GM18499 (cell line): ENCODE measurements around the gene ZNF354C.
"Not testable (repeated sequence)": the region's sequence is repeated elsewhere in the genome, so short reads cannot be mapped to it uniquely, and the experiment has no call there.

Experiments used
- ATAC-seq: cut with Tn5 transposase; IDR thresholded peaks from one replicate; pipeline ENCODE4 v1.9.1; 2021; ENCODE audit warnings: moderate number of reproducible peaks; ENCODE audit not compliant: insufficient read depth, unreplicated experiment

The ZNF354C gene

DNA sequence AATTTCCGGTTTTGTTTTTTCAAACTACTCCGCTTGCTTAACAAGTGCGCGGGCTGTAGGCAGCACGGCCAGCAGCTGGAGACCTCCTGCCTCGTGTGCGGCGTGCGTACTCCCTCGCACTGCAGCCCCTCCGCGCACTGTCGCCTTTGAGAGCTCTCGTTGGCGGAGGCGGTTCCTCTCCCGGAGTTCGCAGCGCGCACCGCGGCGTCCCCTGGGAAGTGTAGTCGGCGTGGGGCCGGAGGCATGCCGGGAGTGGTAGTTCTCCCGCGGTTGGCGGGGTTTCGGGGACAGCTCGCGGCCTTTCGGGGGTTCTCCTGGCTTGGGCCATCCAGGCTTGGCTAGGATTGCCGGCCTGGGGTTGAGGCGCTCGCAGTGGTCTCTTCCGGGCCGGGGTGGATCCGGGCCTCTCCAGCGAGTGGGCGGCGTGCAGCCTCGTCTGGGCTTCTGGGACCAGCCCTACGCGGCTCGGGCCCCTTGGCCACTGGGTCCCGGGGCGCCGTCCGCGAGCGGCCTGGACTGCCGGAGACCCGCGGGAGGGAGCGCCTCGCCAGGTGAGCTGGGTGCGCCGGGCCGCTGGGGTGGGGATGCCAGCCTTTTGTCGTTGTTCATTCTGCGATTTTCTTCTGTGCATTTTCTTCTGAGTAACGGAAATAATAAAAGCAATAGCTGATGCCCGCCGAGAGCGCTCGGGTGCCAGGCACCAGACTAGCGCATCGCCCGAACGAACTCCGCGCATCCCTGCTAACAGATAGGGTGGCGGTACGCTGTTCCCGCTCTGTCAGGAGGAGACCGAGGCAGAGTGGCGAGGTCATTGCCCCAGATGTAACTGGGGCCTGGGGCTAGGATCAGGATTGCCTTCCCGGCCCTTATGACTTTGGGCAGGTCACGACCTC, at the start of gene ZNF354C:
TSS of gene ZNF354C (plus strand) at position 258 of the 893 bp plus-strand sequence. CDS start 1,696 bp downstream, outside the sequence.
- ATAC-seq: no peak

DNA sequence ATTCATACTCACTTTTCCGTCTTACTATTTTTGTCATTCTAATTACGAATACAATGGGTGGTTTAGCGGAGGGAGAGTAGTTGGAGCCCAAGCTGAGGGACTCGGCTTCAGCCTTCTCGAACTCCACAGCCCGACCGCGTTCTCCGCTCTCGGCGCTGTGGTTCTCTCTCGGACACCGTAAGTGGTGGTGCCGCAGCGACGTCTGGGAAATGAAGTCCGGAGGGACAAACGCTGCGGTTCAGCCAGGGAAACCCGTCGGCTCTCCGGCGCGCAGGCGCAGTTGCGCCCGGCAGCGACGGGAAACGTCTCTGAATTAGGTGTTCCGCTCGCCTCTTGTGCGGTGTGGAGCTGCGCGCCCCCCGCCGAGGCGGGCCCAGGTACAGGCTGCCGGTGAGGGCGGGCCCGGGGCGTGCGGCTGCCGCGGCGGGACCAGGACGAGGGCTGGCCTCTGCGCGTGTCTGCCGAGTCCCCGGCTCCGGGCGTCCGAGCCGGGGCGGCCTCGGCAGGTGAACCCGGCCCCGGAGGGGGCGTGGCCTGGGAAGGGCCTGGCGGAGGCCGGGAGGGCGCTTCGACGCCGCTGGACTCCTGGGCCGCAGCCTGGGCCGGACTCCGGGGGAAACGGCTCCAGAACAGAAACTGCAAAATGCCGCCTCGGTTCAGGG, 36.5 kb upstream of the ZNF354C start, which contains the start of gene ZNF879:
TSS of gene ZNF879 (plus strand) at position 277 of the 662 bp plus-strand sequence. CDS start 1,201 bp downstream, outside the sequence.
- no peak for ATAC-seq

GRCh38 chr5:179033004-179033580, 27.1 kb upstream of the ZNF354C start:
- no peak for ATAC-seq

DNA sequence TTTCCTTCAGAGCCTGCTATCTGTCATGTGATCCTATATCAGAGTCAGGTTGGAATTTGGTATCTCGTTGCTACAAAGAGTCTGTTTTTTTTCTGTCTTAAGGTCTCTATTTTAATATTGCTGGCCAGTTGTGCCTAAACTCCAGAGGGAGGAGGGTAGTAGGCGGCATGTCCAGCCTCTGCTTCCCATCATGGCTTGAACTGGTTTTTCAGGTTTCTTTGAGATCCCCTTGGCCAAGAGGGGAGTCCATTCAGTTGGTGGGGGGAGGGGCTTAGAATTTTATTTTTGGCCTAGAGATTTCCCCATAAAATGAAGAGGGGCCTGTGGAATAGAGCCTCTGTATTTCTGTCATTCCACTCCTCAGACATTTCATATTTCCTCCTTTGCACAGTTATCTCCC, 15.4 kb upstream of the ZNF354C start:
- no peak for ATAC-seq

- no peak for ATAC-seq
These were observed 8.4 kb upstream of the ZNF354C start for GRCh38 chr5:179051784-179052183.

DNA sequence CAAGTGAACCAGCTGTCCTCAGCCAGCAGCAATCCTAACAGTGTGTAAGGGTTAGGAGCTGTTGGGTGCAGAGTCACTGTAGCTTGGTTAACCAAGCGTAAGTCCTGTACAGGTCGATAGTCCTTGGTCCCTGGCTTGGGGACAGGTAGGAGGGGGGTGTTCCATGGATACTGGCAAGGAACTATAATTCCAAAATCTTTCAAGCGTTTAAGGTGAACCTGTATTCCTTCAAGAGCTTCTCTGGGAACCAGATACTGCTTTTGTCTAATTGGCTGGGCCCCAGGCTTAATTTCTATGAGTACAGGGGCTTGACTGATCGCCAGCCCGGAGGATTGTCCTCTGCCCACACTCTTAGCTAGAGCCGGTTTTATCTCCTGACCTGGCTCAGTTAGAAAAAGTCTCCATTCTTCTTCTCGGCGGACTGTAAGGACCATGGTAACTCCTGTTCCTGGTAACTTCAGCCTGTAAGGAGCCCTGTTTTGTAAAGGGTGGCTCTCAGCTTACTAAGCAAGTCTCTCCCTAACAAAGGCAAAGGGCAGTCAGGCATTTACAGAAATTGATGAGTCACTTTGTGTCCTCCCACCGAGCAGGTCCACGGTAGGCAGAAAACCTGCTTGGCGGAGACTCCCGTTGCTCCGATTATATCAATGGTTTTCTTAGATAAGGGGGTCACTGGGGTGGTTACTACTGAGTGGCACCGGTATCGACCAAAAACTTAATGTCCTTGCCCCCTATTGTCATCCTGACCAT, 6.0 kb upstream of the ZNF354C start:
- no peak for ATAC-seq

GRCh38 chr5:179054876-179055275, 5.3 kb upstream of the ZNF354C start:
- ATAC-seq: no peak

DNA sequence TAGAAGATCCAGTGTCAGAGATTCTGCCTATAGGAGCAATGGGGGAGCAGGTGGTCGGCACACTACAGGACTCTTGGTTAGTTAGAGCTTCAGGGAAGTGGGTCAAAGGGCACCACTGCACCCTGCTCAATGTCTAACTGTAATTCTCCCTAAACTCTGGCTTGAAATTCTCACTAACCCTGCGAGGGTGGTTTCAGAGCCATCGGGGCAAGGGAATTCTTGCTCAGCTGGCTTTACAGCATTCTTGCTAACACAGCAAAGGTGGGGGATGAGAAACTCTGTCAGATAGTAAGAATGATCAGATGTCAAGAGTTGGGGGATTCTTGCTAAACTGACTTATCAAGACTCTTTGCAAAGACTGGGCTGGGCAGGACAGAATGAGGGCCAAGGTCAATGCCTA, 4.7 kb upstream of the ZNF354C start:
- no peak for ATAC-seq

- ATAC-seq: no peak
These were observed 4.3 kb upstream of the ZNF354C start for GRCh38 chr5:179055841-179056240.

DNA sequence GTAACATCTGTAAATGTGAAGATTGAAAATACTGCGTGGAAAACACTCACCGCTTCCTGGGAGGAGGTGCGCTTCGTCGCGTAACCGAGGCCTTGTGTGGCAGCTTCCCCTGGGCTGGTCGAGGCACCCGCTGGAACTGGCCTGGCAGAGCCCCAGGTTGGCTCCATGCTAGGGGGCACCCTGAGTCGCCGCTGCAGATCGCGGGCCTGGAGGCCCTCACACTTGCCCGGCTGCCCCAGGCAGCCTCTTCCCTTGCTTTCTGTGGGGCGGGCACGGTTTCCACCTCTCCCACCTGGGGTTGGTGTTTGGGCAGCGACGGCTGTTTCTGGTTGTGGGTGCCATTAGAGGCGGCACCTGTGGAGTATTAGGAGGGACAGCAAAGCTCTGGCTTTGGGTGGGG, 852 bp downstream of the ZNF354C start:
- ATAC-seq: no peak

- ATAC-seq: no peak
These were observed 5.5 kb downstream of the ZNF354C start for GRCh38 chr5:179065703-179066102.

DNA sequence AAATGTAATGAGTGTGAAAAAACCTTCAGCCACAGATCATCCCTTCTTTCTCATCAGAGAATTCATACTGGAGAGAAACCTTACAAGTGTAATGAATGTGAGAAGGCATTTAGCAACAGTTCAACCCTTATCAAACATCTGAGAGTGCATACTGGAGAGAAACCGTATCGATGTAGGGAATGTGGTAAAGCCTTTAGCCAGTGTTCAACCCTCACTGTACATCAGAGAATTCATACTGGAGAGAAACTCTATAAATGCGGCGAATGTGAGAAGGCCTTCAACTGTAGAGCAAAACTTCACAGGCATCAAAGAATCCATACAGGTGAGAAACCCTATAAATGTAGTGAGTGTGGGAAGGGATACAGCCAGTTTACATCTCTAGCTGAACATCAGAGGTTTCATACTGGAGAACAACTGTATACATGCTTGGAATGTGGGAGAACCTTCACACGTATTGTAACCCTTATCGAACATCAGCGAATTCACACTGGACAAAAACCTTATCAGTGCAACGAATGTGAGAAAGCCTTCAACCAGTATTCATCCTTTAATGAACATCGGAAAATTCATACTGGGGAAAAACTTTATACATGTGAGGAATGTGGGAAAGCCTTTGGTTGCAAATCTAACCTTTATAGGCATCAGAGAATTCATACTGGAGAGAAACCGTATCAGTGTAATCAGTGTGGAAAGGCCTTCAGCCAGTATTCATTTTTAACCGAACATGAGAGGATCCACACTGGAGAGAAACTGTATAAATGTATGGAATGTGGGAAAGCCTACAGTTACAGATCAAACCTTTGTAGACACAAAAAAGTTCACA, 19.2 kb downstream of the ZNF354C start:
- no peak for ATAC-seq

- no peak for ATAC-seq
These were observed 20.6 kb downstream of the ZNF354C start for GRCh38 chr5:179080724-179081123.

DNA sequence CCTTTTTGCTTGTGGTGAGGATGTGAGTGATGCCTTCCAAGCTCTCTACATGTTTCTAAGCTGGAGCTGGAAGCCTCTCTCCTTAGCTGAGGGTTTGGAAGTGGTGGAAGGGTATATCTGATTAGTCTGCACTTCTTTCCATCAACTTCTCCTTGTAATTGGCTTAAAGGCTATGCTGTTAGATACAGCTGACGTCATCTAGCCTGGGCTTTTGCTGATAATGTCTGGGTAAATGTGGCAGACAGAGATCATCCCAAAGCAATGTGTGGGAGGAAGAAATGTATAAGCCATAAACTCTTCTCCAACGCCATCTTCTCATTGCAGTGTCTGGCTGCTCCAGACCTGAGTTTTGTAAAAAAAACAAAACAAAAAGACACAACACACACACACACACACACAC, 29.3 kb downstream of the ZNF354C start:
- ATAC-seq: no peak

GRCh38 chr5:179101282-179101681, 41.1 kb downstream of the ZNF354C start:
- not testable (repeated sequence) for ATAC-seq

GRCh38 chr5:179110528-179110927, 50.4 kb downstream of the ZNF354C start:
- no peak for ATAC-seq

DNA sequence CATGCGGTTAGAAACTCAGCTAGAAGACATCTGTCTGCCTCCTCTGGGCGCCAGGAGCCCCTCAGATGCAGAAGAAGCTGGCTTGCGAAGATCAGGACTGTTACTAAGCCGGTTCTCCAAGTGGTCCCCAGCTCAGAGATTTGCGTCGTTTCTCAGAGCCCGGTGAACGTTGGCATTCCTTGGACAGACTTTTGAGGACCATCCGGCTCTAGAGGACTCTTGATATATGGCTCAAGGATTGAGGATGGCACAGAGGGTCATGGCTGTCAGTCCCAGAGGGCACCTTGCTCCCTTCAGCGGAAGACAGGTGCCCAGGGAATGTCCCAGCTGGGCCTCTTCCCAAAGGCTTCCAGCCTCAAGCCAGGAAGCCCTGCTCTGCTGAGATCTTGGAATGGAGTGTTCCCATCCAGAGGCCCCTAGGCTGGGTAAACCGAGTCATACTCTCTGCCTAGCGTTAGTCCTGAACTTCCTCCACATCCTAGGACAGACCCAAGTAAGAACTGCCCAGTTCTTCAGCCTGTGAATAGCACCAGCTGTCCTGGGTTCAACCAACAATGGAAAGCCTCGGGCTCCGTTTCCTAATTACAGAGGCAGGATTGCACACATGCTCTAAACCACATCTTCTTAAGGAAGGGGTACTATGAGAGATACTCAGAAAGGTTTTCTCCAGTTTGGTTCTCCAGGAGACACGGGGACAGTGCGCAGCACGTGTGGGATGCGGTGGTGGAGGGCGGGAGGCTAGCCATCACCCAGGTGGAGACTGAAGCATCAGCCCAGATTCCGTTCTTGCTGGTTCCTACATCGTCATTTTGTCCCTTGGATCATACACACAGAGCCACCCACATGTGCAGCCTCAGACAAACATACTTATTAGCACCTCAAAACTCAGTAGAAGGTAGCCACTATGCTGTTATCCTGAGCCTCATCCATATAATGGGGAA, 51.4 kb downstream of the ZNF354C start:
- ATAC-seq: no peak

- ATAC-seq: no peak
These were observed 52.4 kb downstream of the ZNF354C start for GRCh38 chr5:179112469-179113142.
